ENCODE results near the gene OPCML.

OPCML gene

DNA sequence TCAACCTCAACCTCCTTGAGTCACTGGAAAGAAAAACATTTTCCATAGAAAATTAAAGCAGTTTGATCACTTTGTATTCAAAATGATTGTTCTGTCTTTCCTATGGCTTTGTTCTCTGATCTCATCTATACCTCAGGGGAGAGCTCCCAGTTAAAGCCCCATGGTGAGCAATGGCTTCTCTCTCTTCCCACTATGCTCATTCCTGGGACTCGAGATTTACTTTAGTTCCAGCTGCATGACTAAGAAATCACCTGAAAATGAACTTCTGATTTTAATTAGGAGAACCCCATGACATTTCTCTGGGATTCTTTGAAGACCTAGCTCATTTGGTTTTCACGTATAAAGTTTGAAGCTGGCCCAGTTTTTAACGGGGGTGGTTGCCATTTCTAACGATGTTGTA lies 921.5 kb downstream of the OPCML start:
- no peak for DNase-seq (ENCODE audit: low read depth)
- no peak overlapping the region for H3K4me3 ChIP-seq (ENCODE audit: low read length)
- TF ChIP-seq, protein P1, sequence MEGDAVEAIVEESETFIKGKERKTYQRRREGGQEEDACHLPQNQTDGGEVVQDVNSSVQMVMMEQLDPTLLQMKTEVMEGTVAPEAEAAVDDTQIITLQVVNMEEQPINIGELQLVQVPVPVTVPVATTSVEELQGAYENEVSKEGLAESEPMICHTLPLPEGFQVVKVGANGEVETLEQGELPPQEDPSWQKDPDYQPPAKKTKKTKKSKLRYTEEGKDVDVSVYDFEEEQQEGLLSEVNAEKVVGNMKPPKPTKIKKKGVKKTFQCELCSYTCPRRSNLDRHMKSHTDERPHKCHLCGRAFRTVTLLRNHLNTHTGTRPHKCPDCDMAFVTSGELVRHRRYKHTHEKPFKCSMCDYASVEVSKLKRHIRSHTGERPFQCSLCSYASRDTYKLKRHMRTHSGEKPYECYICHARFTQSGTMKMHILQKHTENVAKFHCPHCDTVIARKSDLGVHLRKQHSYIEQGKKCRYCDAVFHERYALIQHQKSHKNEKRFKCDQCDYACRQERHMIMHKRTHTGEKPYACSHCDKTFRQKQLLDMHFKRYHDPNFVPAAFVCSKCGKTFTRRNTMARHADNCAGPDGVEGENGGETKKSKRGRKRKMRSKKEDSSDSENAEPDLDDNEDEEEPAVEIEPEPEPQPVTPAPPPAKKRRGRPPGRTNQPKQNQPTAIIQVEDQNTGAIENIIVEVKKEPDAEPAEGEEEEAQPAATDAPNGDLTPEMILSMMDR (conservative IDR thresholded peaks at IDR 0.05; ENCODE audit: low read length): no peak

GRCh38 chr11:132610216-132610615 lies 922.1 kb downstream of the OPCML start:
- no peak overlapping the region for H3K4me3 ChIP-seq (ENCODE audit: low read length)
- TF ChIP-seq, protein P1 (conservative IDR thresholded peaks at IDR 0.05; ENCODE audit: low read length): no peak
- DNase-seq (ENCODE audit: low read depth): peak; percentile 52

DNA sequence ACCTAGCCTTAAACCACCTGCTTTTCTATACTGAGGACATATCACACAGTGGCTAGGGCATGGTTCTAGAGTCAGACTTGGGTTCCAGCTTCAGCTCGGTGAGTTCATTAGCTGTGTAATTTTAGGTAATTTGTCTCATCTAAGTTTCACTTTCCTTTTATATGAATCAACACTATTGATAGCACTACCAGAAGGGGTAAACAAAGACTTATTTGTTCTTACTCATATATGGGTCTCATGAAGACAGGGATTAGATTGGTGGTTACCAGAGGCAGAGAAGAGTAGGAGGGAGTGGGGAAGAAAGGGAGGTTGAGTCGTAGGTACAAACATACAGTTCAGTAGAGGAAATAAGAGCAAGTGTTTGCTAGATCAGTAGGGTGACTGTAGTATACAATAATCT lies 924.7 kb downstream of the OPCML start:
- H3K4me3 ChIP-seq (ENCODE audit: low read length): no peak overlapping the region
- TF ChIP-seq, protein P1 (conservative IDR thresholded peaks at IDR 0.05; ENCODE audit: low read length): no peak
- no peak for DNase-seq (ENCODE audit: low read depth)

- TF ChIP-seq, protein P1 (conservative IDR thresholded peaks at IDR 0.05; ENCODE audit: low read length): no peak
- H3K4me3 ChIP-seq (ENCODE audit: low read length): no peak overlapping the region
- no peak for DNase-seq (ENCODE audit: low read depth)
Observed at GRCh38 chr11:132605825-132606570, 926.3 kb downstream of the OPCML start.

- TF ChIP-seq, protein P1 (conservative IDR thresholded peaks at IDR 0.05; ENCODE audit: low read length): no peak
- DNase-seq (ENCODE audit: low read depth): peak; percentile 86
- no peak overlapping the region for H3K4me3 ChIP-seq (ENCODE audit: low read length)
Observed at GRCh38 chr11:132604431-132604830, 927.9 kb downstream of the OPCML start.

DNA sequence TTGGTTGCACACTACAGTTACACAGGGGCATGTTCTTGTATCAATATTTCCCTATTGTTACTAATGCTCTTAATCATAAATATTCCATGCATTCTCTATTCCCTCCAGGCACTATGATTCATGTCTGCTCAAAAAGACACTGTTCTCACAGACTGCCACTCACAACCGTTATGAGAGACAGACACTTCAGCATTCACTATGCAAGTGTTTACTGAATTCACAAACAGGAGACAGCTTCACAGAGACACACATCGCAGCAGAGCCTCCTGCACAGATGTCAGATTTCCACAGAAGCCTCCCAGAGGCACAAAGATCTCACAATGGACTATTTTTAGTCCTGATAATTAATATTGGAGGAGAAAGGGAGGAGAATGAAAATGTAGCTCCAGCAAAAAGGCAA lies 930.4 kb downstream of the OPCML start:
- TF ChIP-seq, protein P1 (conservative IDR thresholded peaks at IDR 0.05; ENCODE audit: low read length): no peak
- no peak overlapping the region for H3K4me3 ChIP-seq (ENCODE audit: low read length)
- no peak for DNase-seq (ENCODE audit: low read depth)

- DNase-seq (ENCODE audit: low read depth): no peak
- no peak overlapping the region for H3K4me3 ChIP-seq (ENCODE audit: low read length)
- TF ChIP-seq, protein P1 (conservative IDR thresholded peaks at IDR 0.05; ENCODE audit: low read length): no peak
Observed at GRCh38 chr11:132595711-132596134, 936.6 kb downstream of the OPCML start.

Data from AG10803 (cell line).